Tibial nerve (tissue), 4 donors: ENCODE results near the gene ORC6. TPM values are rescaled to one million over a fixed set of nuclear protein-coding genes. Genes with fewer than 3 reads are reported as not detected.

ENCODE experiments used
- DNase-seq, 2 donors: peaks; one replicate each; pipeline ENCODE4 v3.0.0-alpha.2; 2019; ENCODE audit warnings: low spot score in 2 of 2
- H3K27ac ChIP-seq, 4 donors: fragments of 200-600 bp; sonication (generic) in 3 of 4; one replicate each; pipeline ENCODE4 v1.5.1; 2017 to 2019; ENCODE audit warnings: mild to moderate bottlenecking in 1 of 4
- H3K27me3 ChIP-seq, 2 donors: fragments of 200-600 bp; sonication (generic) in 1 of 2; one replicate each; pipeline versions ENCODE4 v1.5.1 to v1.6.0; 2017 to 2019
- H3K36me3 ChIP-seq, 3 donors: fragments of 200-600 bp; sonication (generic); one replicate each; pipeline ENCODE4 v1.5.1; 2018 to 2019
- H3K4me1 ChIP-seq, 4 donors: fragments of 200-600 bp; sonication (generic) in 3 of 4; one replicate each; pipeline ENCODE4 v1.5.1; 2017 to 2019
- H3K4me3 ChIP-seq, 4 donors: fragments of 200-600 bp; sonication (generic) in 3 of 4; one replicate each; pipeline ENCODE4 v1.5.1; 2017 to 2019; ENCODE audit warnings: mild to moderate bottlenecking in 1 of 4, moderate library complexity in 1 of 4
- H3K9me3 ChIP-seq, 4 donors: fragments of 200-600 bp; sonication (generic) in 3 of 4; one replicate each; pipeline ENCODE4 v1.5.1; 2017 to 2019
- EP300 ChIP-seq, 2 donors: sonication (generic); formaldehyde crosslinking; IDR thresholded peaks; one replicate each; pipeline ENCODE4 v1.6.1; 2017; ENCODE audit warnings: antibody characterized with exemption in 2 of 2, mild to moderate bottlenecking in 1 of 2
- POLR2A ChIP-seq, 2 donors: fragments of 450-650 bp; IDR thresholded peaks; one replicate each; pipeline ENCODE4 v1.6.1; 2017; ENCODE audit warnings: antibody characterized with exemption in 2 of 2, mild to moderate bottlenecking in 2 of 2, moderate library complexity in 2 of 2
- WGBS, 2 donors: methylation state at CpG; one replicate each; pipeline ENCODE4 v1.1.5; 2018; 5-methylcytosine and 5-hydroxymethylcytosine counted together
- total RNA-seq, 4 donors: library from RNA; depleted of rRNA; stranded (reverse); fragments of >200 nt; gene quantifications; one replicate each; pipeline ENCODE4 v1.1.0, GENCODE V29; 2016
- TF ChIP-seq, protein P1 (sequence below), 5 experiments: fragments of 200-600 bp in 3 of 5; fragments of 450-650 bp in 2 of 5; sonication (generic) in 3 of 5; IDR thresholded peaks; one replicate each; pipeline ENCODE4 v1.5.1; 2016 to 2019; ENCODE audit warnings: antibody characterized with exemption in 5 of 5, mild to moderate bottlenecking in 3 of 5, moderate library complexity in 2 of 5

The ORC6 gene
- total RNA-seq, 4 donors from 2014 or later: 0.42 to 3.6 (median 1.2) TPM

DNA sequence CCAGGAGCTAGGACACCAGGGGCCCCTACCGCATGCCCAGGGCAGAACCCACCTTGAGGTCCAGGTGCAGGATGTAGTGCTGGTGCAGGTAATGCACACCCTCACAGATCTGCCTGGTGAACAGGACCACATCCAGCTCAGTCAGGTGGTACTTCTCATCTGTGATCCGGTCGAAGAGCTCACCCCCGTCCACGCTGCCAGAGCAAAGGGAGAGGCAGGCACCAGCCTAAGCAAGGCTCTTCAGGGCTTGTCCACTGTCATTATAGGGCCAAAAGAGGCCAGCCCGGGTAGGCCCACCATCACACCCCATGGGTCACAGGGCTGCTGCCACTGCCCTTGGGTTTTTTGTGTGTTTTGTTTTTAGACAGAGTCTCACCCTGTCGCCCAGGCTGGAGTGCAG lies 37.7 kb downstream of the ORC6 start:
- H3K4me3 ChIP-seq: no peak overlapping the region
- no peaks in the 10 kb centered on the region for H3K36me3 ChIP-seq
- H3K27ac ChIP-seq: no peak overlapping the region
- H3K4me1 ChIP-seq: no peaks in the 10 kb centered on the region
- TF ChIP-seq, protein P1, sequence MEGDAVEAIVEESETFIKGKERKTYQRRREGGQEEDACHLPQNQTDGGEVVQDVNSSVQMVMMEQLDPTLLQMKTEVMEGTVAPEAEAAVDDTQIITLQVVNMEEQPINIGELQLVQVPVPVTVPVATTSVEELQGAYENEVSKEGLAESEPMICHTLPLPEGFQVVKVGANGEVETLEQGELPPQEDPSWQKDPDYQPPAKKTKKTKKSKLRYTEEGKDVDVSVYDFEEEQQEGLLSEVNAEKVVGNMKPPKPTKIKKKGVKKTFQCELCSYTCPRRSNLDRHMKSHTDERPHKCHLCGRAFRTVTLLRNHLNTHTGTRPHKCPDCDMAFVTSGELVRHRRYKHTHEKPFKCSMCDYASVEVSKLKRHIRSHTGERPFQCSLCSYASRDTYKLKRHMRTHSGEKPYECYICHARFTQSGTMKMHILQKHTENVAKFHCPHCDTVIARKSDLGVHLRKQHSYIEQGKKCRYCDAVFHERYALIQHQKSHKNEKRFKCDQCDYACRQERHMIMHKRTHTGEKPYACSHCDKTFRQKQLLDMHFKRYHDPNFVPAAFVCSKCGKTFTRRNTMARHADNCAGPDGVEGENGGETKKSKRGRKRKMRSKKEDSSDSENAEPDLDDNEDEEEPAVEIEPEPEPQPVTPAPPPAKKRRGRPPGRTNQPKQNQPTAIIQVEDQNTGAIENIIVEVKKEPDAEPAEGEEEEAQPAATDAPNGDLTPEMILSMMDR (IDR thresholded peaks at IDR 0.05): no peak
- TF ChIP-seq POLR2A (IDR thresholded peaks at IDR 0.05): no peak
- no peak for TF ChIP-seq EP300 (IDR thresholded peaks at IDR 0.05)
- 91 to 94% methylated on average over 7 of the region's 7 CpGs for WGBS, 2 donors
- no peak for DNase-seq
- peaks cover 0 to 13% (median 3%) of the 10 kb centered on the region in 4 donors for H3K9me3 ChIP-seq
- H3K27me3 ChIP-seq: no peaks in the 10 kb centered on the region

- WGBS, 2 donors: 84 to 88% methylated on average over 9 of the region's 9 CpGs
- TF ChIP-seq, protein P1 (IDR thresholded peaks at IDR 0.05): no peak
- TF ChIP-seq POLR2A (IDR thresholded peaks at IDR 0.05): no peak
- TF ChIP-seq EP300 (IDR thresholded peaks at IDR 0.05): no peak
- Histone ChIP-seq H3K36me3 (no peaks in the 10 kb centered on the region), H3K4me3 (no peak overlapping the region), H3K4me1 (no peaks in the 10 kb centered on the region), H3K27me3 (no peaks in the 10 kb centered on the region), H3K27ac (no peak overlapping the region), H3K9me3 (peaks cover 0 to 13% (median 3%) of the 10 kb centered on the region in 4 donors)
- DNase-seq: no peak
Measured at GRCh38 chr16:46727630-46728029, 38.2 kb downstream of the ORC6 start.

DNA sequence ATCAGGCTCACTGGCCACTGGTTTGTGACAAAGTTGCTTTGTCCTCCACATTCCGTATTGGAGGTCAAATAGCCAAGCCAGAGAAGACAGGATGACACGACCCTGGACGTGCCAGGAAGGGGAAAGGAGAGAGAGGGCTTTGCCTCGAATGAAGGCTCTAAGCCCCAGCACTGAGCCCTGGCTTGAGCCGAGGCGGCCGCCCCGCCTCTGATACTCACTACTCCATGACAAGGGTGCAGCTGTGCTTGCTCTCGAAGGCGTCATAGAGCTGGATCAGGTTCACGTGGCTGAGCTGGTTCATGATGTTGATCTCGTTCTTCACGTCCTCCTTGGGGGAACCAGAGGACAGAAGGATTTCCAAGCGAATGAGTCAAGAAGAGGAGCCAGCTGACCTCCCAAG lies 39.3 kb downstream of the ORC6 start:
- Histone ChIP-seq H3K27ac (no peak overlapping the region), H3K4me1 (no peaks in the 10 kb centered on the region), H3K9me3 (peaks cover 0 to 13% (median 3%) of the 10 kb centered on the region in 4 donors), H3K27me3 (no peaks in the 10 kb centered on the region), H3K36me3 (no peaks in the 10 kb centered on the region), H3K4me3 (no peak overlapping the region)
- TF ChIP-seq, protein P1 (IDR thresholded peaks at IDR 0.05): no peak
- TF ChIP-seq POLR2A (IDR thresholded peaks at IDR 0.05): no peak
- no peak for TF ChIP-seq EP300 (IDR thresholded peaks at IDR 0.05)
- DNase-seq: no peak
- WGBS, 2 donors: 78 to 86% methylated on average over 14 of the region's 14 CpGs

- TF ChIP-seq, protein P1 (IDR thresholded peaks at IDR 0.05): no peak
- TF ChIP-seq EP300 (IDR thresholded peaks at IDR 0.05) (no peak), POLR2A (IDR thresholded peaks at IDR 0.05) (no peak)
- no peak overlapping the region for H3K4me3 ChIP-seq
- no peaks in the 10 kb centered on the region for H3K36me3 ChIP-seq
- no peaks in the 10 kb centered on the region for H3K27me3 ChIP-seq
- no peak for DNase-seq
- H3K9me3 ChIP-seq: peaks cover 0 to 13% (median 3%) of the 10 kb centered on the region in 4 donors
- no peaks in the 10 kb centered on the region for H3K4me1 ChIP-seq
- WGBS, 2 donors: 89 to 92% methylated on average over 6 to 7 of the region's 7 CpGs
- H3K27ac ChIP-seq: no peak overlapping the region
Measured at GRCh38 chr16:46729326-46729995, 40.0 kb downstream of the ORC6 start.

- DNase-seq: no peak
Measured at GRCh38 chr16:46730126-46730525, 40.7 kb downstream of the ORC6 start.

More at GRCh38 chr16:46730126-46730525, 40.7 kb downstream of the ORC6 start:
- H3K4me1 ChIP-seq: no peaks in the 10 kb centered on the region
- H3K9me3 ChIP-seq: peaks cover 0 to 11% (median 3%) of the 10 kb centered on the region in 4 donors
- no peaks in the 10 kb centered on the region for H3K27me3 ChIP-seq
- no peaks in the 10 kb centered on the region for H3K36me3 ChIP-seq
- 92 to 95% methylated on average over 8 of the region's 8 CpGs for WGBS, 2 donors
- H3K4me3 ChIP-seq: no peak overlapping the region
- no peak overlapping the region for H3K27ac ChIP-seq
- TF ChIP-seq EP300 (IDR thresholded peaks at IDR 0.05) (no peak), POLR2A (IDR thresholded peaks at IDR 0.05) (no peak)
- TF ChIP-seq, protein P1 (IDR thresholded peaks at IDR 0.05): no peak
